HEK293 (cell line): ENCODE results near the gene NCOA3.

ENCODE experiments used
- CTCF ChIA-PET: fragments of 350-600 bp; formaldehyde crosslinking; extraction: SDS; loops from one replicate; lab custom pipeline; 2021; ENCODE audit warnings: antibody characterized with exemption; lab: Yijun Ruan, JAX
- POLR2A ChIA-PET: fragments of 300-600 bp; formaldehyde crosslinking; extraction: SDS; loops from one replicate; lab custom pipeline; 2020; ENCODE audit warnings: antibody characterized with exemption, inconsistent platforms; lab: Yijun Ruan, JAX
- H3K27ac ChIP-seq: fragments of 200-500 bp; sonication (Bioruptor generic); 2 replicates; pipeline ENCODE4 v1.5.1; 2014; ENCODE audit warnings: low read depth, low read length, control low read depth, inconsistent platforms; ENCODE audit errors: extremely low read depth
- H3K36me3 ChIP-seq, 2 experiments: fragments of 200-500 bp in 1 of 2; sonication (Bioruptor generic) in 1 of 2; 1 replicate in 1 of 2; 2 replicates in 1 of 2; pipeline ENCODE4 v1.5.1; 2014 to 2017; ENCODE audit warnings: inconsistent platforms in 2 of 2, low read length in 2 of 2; ENCODE audit not compliant: control insufficient read depth in 2 of 2, insufficient read depth in 1 of 2
- H3K4me1 ChIP-seq: fragments of 200-500 bp; sonication (Bioruptor generic); 2 replicates; pipeline ENCODE4 v1.5.1; 2014; ENCODE audit warnings: mild to moderate bottlenecking, low read length, inconsistent platforms; ENCODE audit not compliant: control insufficient read depth, insufficient read depth
- H3K4me3 ChIP-seq: 2 replicates; pipeline ENCODE4 v1.5.1; 2011; ENCODE audit warnings: low read depth, mild to moderate bottlenecking, control low read depth, low read length, moderate library complexity
- H3K9me3 ChIP-seq: fragments of 200-500 bp; sonication (Bioruptor generic); 2 replicates; pipeline ENCODE4 v1.5.1; 2014; ENCODE audit warnings: low read depth, low read length, inconsistent platforms; ENCODE audit not compliant: control insufficient read depth, insufficient read depth
- FEZF1 ChIP-seq: fragments of 450-650 bp; formaldehyde crosslinking; IDR thresholded peaks from 2 replicates; pipeline ENCODE4 v1.5.1; 2016; ENCODE audit warnings: missing biosample characterization, missing genetic modification characterization
- OVOL3 ChIP-seq: fragments of 450-650 bp; formaldehyde crosslinking; IDR thresholded peaks from 2 replicates; pipeline ENCODE4 v1.5.1; 2016; ENCODE audit warnings: missing biosample characterization, missing genetic modification characterization
- SCRT1 ChIP-seq: fragments of 450-650 bp; formaldehyde crosslinking; IDR thresholded peaks from 2 replicates; pipeline ENCODE4 v1.5.1; 2016; ENCODE audit warnings: missing biosample characterization, missing genetic modification characterization, borderline replicate concordance
- TCF7L2 ChIP-seq: IDR thresholded peaks from 2 replicates; pipeline ENCODE4 v1.6.1; 2011; ENCODE audit warnings: low read depth, mild to moderate bottlenecking, inconsistent platforms, low read length, moderate library complexity, borderline replicate concordance
- ZBTB10 ChIP-seq: fragments of 450-650 bp; formaldehyde crosslinking; IDR thresholded peaks from 2 replicates; pipeline ENCODE4 v1.5.1; 2016; ENCODE audit warnings: missing biosample characterization, missing genetic modification characterization
- ZFHX2 ChIP-seq: fragments of 450-650 bp; formaldehyde crosslinking; conservative IDR thresholded peaks from 2 replicates; pipeline ENCODE4 v1.5.1; 2016; ENCODE audit warnings: missing biosample characterization, missing genetic modification characterization
- ZNF10 ChIP-seq: fragments of 450-650 bp; formaldehyde crosslinking; IDR thresholded peaks from 2 replicates; pipeline ENCODE4 v1.5.1; 2017; ENCODE audit warnings: missing biosample characterization, missing genetic modification characterization
- ZNF112 ChIP-seq: fragments of 450-650 bp; formaldehyde crosslinking; IDR thresholded peaks from 2 replicates; pipeline ENCODE4 v1.5.0; 2017; ENCODE audit warnings: missing biosample characterization, missing genetic modification characterization
- ZNF132 ChIP-seq: fragments of 450-650 bp; formaldehyde crosslinking; IDR thresholded peaks from 2 replicates; pipeline ENCODE4 v1.5.1; 2017; ENCODE audit warnings: missing biosample characterization, missing genetic modification characterization, borderline replicate concordance
- ZNF2 ChIP-seq: fragments of 450-650 bp; formaldehyde crosslinking; IDR thresholded peaks from 2 replicates; pipeline ENCODE4 v1.5.1; 2016; ENCODE audit warnings: missing biosample characterization, missing genetic modification characterization
- ZNF302 ChIP-seq: fragments of 450-650 bp; formaldehyde crosslinking; IDR thresholded peaks from 2 replicates; pipeline ENCODE4 v1.5.1; 2016; ENCODE audit warnings: missing biosample characterization, missing genetic modification characterization, low read depth
- ZNF394 ChIP-seq: fragments of 450-650 bp; formaldehyde crosslinking; IDR thresholded peaks from 2 replicates; pipeline ENCODE4 v1.5.1; 2016; ENCODE audit warnings: missing biosample characterization, missing genetic modification characterization, mild to moderate bottlenecking, moderate library complexity, borderline replicate concordance
- ZNF658 ChIP-seq: fragments of 450-650 bp; formaldehyde crosslinking; IDR thresholded peaks from 2 replicates; pipeline ENCODE4; 2016; ENCODE audit warnings: missing biosample characterization, missing genetic modification characterization
- ZNF660 ChIP-seq: fragments of 450-650 bp; IDR thresholded peaks from 2 replicates; pipeline ENCODE4 v1.5.1; 2018; ENCODE audit warnings: missing biosample characterization, mild to moderate bottlenecking, missing genetic modification characterization
- ZNF664 ChIP-seq: fragments of 450-650 bp; formaldehyde crosslinking; IDR thresholded peaks from 2 replicates; pipeline ENCODE4 v1.5.1; 2016; ENCODE audit warnings: missing biosample characterization, missing genetic modification characterization
- ZNF704 ChIP-seq: fragments of 450-650 bp; formaldehyde crosslinking; IDR thresholded peaks from 2 replicates; pipeline ENCODE4 v1.5.1; 2016; ENCODE audit warnings: missing biosample characterization, missing genetic modification characterization
- ZSCAN16 ChIP-seq: fragments of 450-650 bp; formaldehyde crosslinking; IDR thresholded peaks from 2 replicates; pipeline ENCODE4 v1.5.1; 2016; ENCODE audit warnings: missing biosample characterization, missing genetic modification characterization
- TF ChIP-seq, protein P1 (sequence below): fragments of 450-650 bp; formaldehyde crosslinking; conservative IDR thresholded peaks from 2 replicates; pipeline ENCODE4 v1.5.1; 2016; ENCODE audit warnings: low read depth, missing biosample characterization, missing genetic modification characterization
- TF ChIP-seq, protein P2 (sequence below): fragments of 450-650 bp; formaldehyde crosslinking; IDR thresholded peaks from 2 replicates; pipeline ENCODE4 v1.5.1; 2016; ENCODE audit warnings: missing biosample characterization, missing genetic modification characterization

The NCOA3 gene

DNA sequence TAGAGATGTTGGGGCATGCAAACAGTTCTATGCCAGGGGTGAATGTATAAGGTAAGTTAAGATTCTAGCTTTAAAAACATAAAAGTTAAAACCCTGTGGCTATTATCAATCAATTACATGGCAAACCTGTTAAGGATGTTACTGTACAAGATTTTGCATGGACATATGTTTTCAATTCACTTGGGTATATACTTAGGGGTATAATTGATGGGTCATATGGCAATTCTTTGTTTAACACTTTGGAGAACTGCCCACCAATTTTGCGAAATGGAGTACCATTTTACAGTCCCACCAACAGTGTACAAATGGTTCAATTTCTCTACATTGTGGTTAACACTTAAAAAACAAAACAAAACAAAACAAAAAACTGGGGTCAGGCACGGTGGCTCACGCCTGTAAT lies 9.4 kb upstream of the NCOA3 start:
- TF ChIP-seq TCF7L2 (no peak), ZNF302 (no peak), ZSCAN16 (tag by site-specific recombination) (no peak), ZNF112 (tag by site-specific recombination) (no peak), ZFHX2 (tag by site-specific recombination) (no peak), ZNF394 (tag by site-specific recombination) (no peak), ZNF704 (no peak), OVOL3 (tag by site-specific recombination) (no peak), ZNF658 (tag by site-specific recombination) (no peak), ZNF132 (tag by site-specific recombination) (no peak), ZNF2 (no peak), ZNF10 (tag by site-specific recombination) (no peak), SCRT1 (tag by site-specific recombination) (no peak), ZNF660 (tag by site-specific recombination) (no peak), ZNF664 (no peak), ZBTB10 (tag by site-specific recombination) (no peak), FEZF1 (tag by site-specific recombination) (no peak)
- TF ChIP-seq, protein P1, sequence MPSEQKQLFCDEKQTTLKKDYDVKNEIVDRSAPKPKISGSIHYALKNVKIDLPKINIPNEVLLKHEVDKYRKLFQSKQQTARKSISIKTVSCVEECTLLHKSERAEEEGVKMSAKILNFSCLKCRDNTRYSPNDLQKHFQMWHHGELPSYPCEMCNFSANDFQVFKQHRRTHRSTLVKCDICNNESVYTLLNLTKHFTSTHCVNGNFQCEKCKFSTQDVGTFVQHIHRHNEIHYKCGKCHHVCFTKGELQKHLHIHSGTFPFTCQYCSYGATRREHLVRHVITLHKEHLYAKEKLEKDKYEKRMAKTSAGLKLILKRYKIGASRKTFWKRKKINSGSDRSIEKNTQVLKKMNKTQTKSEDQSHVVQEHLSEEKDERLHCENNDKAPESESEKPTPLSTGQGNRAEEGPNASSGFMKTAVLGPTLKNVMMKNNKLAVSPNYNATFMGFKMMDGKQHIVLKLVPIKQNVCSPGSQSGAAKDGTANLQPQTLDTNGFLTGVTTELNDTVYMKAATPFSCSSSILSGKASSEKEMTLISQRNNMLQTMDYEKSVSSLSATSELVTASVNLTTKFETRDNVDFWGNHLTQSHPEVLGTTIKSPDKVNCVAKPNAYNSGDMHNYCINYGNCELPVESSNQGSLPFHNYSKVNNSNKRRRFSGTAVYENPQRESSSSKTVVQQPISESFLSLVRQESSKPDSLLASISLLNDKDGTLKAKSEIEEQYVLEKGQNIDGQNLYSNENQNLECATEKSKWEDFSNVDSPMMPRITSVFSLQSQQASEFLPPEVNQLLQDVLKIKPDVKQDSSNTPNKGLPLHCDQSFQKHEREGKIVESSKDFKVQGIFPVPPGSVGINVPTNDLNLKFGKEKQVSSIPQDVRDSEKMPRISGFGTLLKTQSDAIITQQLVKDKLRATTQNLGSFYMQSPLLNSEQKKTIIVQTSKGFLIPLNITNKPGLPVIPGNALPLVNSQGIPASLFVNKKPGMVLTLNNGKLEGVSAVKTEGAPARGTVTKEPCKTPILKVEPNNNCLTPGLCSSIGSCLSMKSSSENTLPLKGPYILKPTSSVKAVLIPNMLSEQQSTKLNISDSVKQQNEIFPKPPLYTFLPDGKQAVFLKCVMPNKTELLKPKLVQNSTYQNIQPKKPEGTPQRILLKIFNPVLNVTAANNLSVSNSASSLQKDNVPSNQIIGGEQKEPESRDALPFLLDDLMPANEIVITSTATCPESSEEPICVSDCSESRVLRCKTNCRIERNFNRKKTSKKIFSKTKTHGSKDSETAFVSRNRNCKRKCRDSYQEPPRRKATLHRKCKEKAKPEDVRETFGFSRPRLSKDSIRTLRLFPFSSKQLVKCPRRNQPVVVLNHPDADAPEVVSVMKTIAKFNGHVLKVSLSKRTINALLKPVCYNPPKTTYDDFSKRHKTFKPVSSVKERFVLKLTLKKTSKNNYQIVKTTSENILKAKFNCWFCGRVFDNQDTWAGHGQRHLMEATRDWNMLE (tag by site-specific recombination): no peak
- TF ChIP-seq, protein P2, sequence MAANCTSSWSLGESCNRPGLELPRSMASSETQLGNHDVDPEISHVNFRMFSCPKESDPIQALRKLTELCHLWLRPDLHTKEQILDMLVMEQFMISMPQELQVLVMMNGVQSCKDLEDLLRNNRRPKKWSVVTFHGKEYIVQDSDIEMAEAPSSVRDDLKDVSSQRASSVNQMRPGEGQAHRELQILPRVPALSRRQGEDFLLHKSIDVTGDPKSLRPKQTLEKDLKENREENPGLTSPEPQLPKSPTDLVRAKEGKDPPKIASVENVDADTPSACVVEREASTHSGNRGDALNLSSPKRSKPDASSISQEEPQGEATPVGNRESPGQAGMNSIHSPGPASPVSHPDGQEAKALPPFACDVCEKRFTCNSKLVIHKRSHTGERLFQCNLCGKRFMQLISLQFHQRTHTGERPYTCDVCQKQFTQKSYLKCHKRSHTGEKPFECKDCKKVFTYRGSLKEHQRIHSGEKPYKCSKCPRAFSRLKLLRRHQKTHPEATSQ (tag by site-specific recombination): no peak
- ChIA-PET CTCF (interaction anchor here (0.6 to 1.2 kb wide), 3 partner anchors 29 to 205 kb away, joined by 3 to 6 read pairs (median 3); no protein-coding TSS in a partner anchor), POLR2A (interaction anchor here (1.8 kb wide), 1 partner anchor 10 kb away, joined by 27 read pairs; the partner anchor contains the start of gene NCOA3)
- H3K36me3 ChIP-seq: no peaks in the 10 kb centered on the region
- H3K4me3 ChIP-seq: no peak overlapping the region
- H3K4me1 ChIP-seq: peaks cover 9% of the 10 kb centered on the region; the same call in 1 of the 2 replicates
- H3K9me3 ChIP-seq: no peaks in the 10 kb centered on the region
- no peak overlapping the region for H3K27ac ChIP-seq
